Measurements from ENCODE around the gene SECISBP2L.

DNA sequence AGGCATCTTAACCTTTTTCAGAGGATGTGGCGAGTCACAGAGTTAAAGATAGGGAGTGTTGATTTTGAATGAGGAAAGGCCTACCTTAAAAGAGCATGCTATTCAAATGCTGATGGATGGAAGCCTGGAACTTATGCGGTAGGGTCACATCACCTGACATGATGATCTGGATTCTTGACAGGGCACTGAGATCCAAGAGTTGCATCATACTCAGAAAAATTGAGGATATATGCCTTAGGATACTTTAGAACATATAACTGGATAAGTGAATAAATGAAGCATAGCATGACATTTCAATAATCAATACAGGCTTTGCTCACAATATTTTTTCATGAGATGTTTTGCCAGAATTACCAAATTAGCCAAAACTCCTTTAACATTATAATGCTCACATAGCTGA is 20.1 kb upstream of the SECISBP2L start:
- no peak for TF ChIP-seq ZBTB7A (IDR thresholded peaks at IDR 0.05; ENCODE audit: low read depth)
- TF ChIP-seq RAD21 (IDR thresholded peaks at IDR 0.05; ENCODE audit: low read depth) = no peak
- TF ChIP-seq YY1 (IDR thresholded peaks at IDR 0.05; ENCODE audit: low read depth) = no peak
- TF ChIP-seq TAF1 (IDR thresholded peaks at IDR 0.05; ENCODE audit: low read depth) = no peak
- TF ChIP-seq CREB1 (IDR thresholded peaks at IDR 0.05; ENCODE audit: low read depth) = no peak
- TF ChIP-seq CEBPB (IDR thresholded peaks at IDR 0.05) = no peak
- TF ChIP-seq EP300 (IDR thresholded peaks at IDR 0.05; ENCODE audit: borderline replicate concordance) = no peak
- no peak for TF ChIP-seq MAX (IDR thresholded peaks at IDR 0.05)
- TF ChIP-seq, protein P1, sequence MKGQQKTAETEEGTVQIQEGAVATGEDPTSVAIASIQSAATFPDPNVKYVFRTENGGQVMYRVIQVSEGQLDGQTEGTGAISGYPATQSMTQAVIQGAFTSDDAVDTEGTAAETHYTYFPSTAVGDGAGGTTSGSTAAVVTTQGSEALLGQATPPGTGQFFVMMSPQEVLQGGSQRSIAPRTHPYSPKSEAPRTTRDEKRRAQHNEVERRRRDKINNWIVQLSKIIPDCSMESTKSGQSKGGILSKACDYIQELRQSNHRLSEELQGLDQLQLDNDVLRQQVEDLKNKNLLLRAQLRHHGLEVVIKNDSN (IDR thresholded peaks at IDR 0.05) = no peak
- TF ChIP-seq TCF12 (IDR thresholded peaks at IDR 0.05; ENCODE audit: low read depth) = no peak
- TF ChIP-seq TEAD4 (IDR thresholded peaks at IDR 0.05) = no peak
